ENCODE data around the gene GPR180. TPM values are rescaled to one million over a fixed set of nuclear protein-coding genes. Genes with fewer than 3 reads are reported as not detected.

GPR180 gene
- total RNA-seq, 1 donor from 2014 or later = 5.3 TPM

- Mint-ChIP-seq H3K4me3 (ENCODE audit: low read depth) (no peak overlapping the region), H3K9me3 (ENCODE audit: low read depth) (no peaks in the 10 kb centered on the region), H3K36me3 (ENCODE audit: insufficient read depth) (no peaks in the 10 kb centered on the region), H3K27ac (no peak overlapping the region), H3K27me3 (peaks cover under 1% of the 10 kb centered on the region), H3K4me1 (ENCODE audit: low read depth) (no peaks in the 10 kb centered on the region)
- no peak for TF ChIP-seq CTCF (IDR thresholded peaks at IDR 0.05; ENCODE audit: unreplicated experiment)
- DNase-seq (ENCODE audit: low spot score, unreplicated experiment) = no peak
These were observed 43.9 kb upstream of the GPR180 start for GRCh38 chr13:94557684-94558235.

- H3K4me3 Mint-ChIP-seq (ENCODE audit: low read depth) = no peak overlapping the region
- no peaks in the 10 kb centered on the region for H3K36me3 Mint-ChIP-seq (ENCODE audit: insufficient read depth)
- no peak for DNase-seq (ENCODE audit: low spot score, unreplicated experiment)
- TF ChIP-seq CTCF (IDR thresholded peaks at IDR 0.05; ENCODE audit: unreplicated experiment) = no peak
- no peaks in the 10 kb centered on the region for H3K4me1 Mint-ChIP-seq (ENCODE audit: low read depth)
- no peaks in the 10 kb centered on the region for H3K9me3 Mint-ChIP-seq (ENCODE audit: low read depth)
- H3K27me3 Mint-ChIP-seq = no peaks in the 10 kb centered on the region
- no peak overlapping the region for H3K27ac Mint-ChIP-seq
These were observed 42.9 kb upstream of the GPR180 start for GRCh38 chr13:94558716-94559115.

GRCh38 chr13:94559222-94559795 lies 42.3 kb upstream of the GPR180 start:
- Mint-ChIP-seq H3K27ac (no peak overlapping the region), H3K4me3 (ENCODE audit: low read depth) (no peak overlapping the region), H3K27me3 (no peaks in the 10 kb centered on the region), H3K4me1 (ENCODE audit: low read depth) (no peaks in the 10 kb centered on the region), H3K9me3 (ENCODE audit: low read depth) (no peaks in the 10 kb centered on the region), H3K36me3 (ENCODE audit: insufficient read depth) (no peaks in the 10 kb centered on the region)
- no peak for TF ChIP-seq CTCF (IDR thresholded peaks at IDR 0.05; ENCODE audit: unreplicated experiment)
- no peak for DNase-seq (ENCODE audit: low spot score, unreplicated experiment)

- no peaks in the 10 kb centered on the region for H3K36me3 Mint-ChIP-seq (ENCODE audit: insufficient read depth)
- TF ChIP-seq CTCF (IDR thresholded peaks at IDR 0.05; ENCODE audit: unreplicated experiment) = no peak
- no peaks in the 10 kb centered on the region for H3K27me3 Mint-ChIP-seq
- H3K9me3 Mint-ChIP-seq (ENCODE audit: low read depth) = no peaks in the 10 kb centered on the region
- no peak overlapping the region for H3K27ac Mint-ChIP-seq
- DNase-seq (ENCODE audit: low spot score, unreplicated experiment) = no peak
- H3K4me1 Mint-ChIP-seq (ENCODE audit: low read depth) = no peaks in the 10 kb centered on the region
- H3K4me3 Mint-ChIP-seq (ENCODE audit: low read depth) = no peak overlapping the region
These were observed 41.5 kb upstream of the GPR180 start for GRCh38 chr13:94560116-94560515.

- DNase-seq (ENCODE audit: low spot score, unreplicated experiment) = no peak
- Mint-ChIP-seq H3K4me3 (ENCODE audit: low read depth) (no peak overlapping the region), H3K27me3 (no peaks in the 10 kb centered on the region), H3K36me3 (ENCODE audit: insufficient read depth) (no peaks in the 10 kb centered on the region), H3K4me1 (ENCODE audit: low read depth) (no peaks in the 10 kb centered on the region), H3K27ac (no peak overlapping the region), H3K9me3 (ENCODE audit: low read depth) (no peaks in the 10 kb centered on the region)
- no peak for TF ChIP-seq CTCF (IDR thresholded peaks at IDR 0.05; ENCODE audit: unreplicated experiment)
These were observed 40.5 kb upstream of the GPR180 start for GRCh38 chr13:94561126-94561525.

Measured in progenitor cell of endocrine pancreas (in vitro differentiated cells).